Left lung (tissue), 10 donors: ENCODE measurements around the gene ADCK1. TPM values are rescaled to one million over a fixed set of nuclear protein-coding genes. Genes with fewer than 3 reads are reported as not detected.
A peak's percentile ranks its signal among the peaks of the same experiment; 100 is the strongest.
"Not testable (repeated sequence)": the region's sequence is repeated elsewhere in the genome, so short reads cannot be mapped to it uniquely, and the experiment has no call there.

ENCODE experiments used
- ATAC-seq: fragments of 200-7000 bp; cut with Tn5 transposase; one replicate; pipeline ENCODE4 v1.9.1; 2020; ENCODE audit warnings: moderate library complexity
- DNase-seq, 4 donors: peaks; one replicate each; pipeline ENCODE4 v3.0.0-alpha.2; 2013 to 2020
- H3K27ac ChIP-seq, 2 donors: fragments of 200-600 bp; sonication (generic) in 1 of 2; one replicate each; pipeline versions ENCODE4 v1.5.0 to v1.8.0; 2020 to 2021
- H3K27me3 ChIP-seq, 2 donors: fragments of 200-600 bp; sonication (generic) in 1 of 2; one replicate each; pipeline versions ENCODE4 v1.5.0 to v1.8.0; 2020 to 2021
- H3K36me3 ChIP-seq, 2 donors: fragments of 200-600 bp; sonication (generic) in 1 of 2; one replicate each; pipeline versions ENCODE4 v1.5.0 to v1.8.0; 2020 to 2021
- H3K4me1 ChIP-seq, 2 donors: fragments of 200-600 bp; one replicate each; pipeline ENCODE4 v1.8.0; 2021
- H3K4me3 ChIP-seq, 2 donors: fragments of 200-600 bp; sonication (generic) in 1 of 2; one replicate each; pipeline versions ENCODE4 v1.5.0 to v1.8.0; 2020 to 2021; ENCODE audit warnings: mild to moderate bottlenecking in 1 of 2
- H3K9me3 ChIP-seq, 2 donors: fragments of 200-600 bp; sonication (generic) in 1 of 2; one replicate each; pipeline versions ENCODE4 v1.5.0 to v1.8.0; 2020 to 2021
- CTCF ChIP-seq, 2 donors: fragments of 200-600 bp; sonication (generic) in 1 of 2; IDR thresholded peaks; one replicate each; pipeline versions ENCODE4 v1.5.0 to v1.8.0; 2021; ENCODE audit warnings: antibody characterized with exemption in 2 of 2
- intact Hi-C, 2 donors: fragments of 100-400 bp; cut with DNase I; formaldehyde crosslinking; loops; one replicate each; pipeline versions ENCODE4 v1.11.2 to v1.14.2; 2022
- polyA plus RNA-seq, 6 donors: library from polyadenylated mRNA; unstranded; fragments of 120-200 nt; gene quantifications; one replicate each; pipeline ENCODE4 v1.2.1, GENCODE V29; 2013; ENCODE audit not compliant: insufficient read length in 6 of 6
- total RNA-seq, 2 donors: library from RNA; stranded (reverse); fragmentation: NEBNext Ultra II Directional; extraction: Animal tissue kit (Norgen Biotek cat#: 25700); gene quantifications; one replicate each; pipeline ENCODE4 v1.2.1, GENCODE V29; 2021
- donor health status: DM: no; HTN: yes; CAD: no.
- donor health status: DM: no; HTN: no; CAD: no.

Gene ADCK1
- total and polyA plus RNA-seq, 8 donors, result 4.8 to 10.3 (median 6.9) TPM

GRCh38 chr14:77761205-77761931, 38.5 kb upstream of the ADCK1 start:
- H3K9me3 ChIP-seq, result no peaks in the 10 kb centered on the region
- intact Hi-C loops, result no loop called here
- DNase-seq (peak in 2 of 4 donors; percentile 40 to 56), ATAC-seq (peak; percentile 46)
- peak overlapping the region; percentile 89 to 96 for H3K27ac ChIP-seq
- H3K4me1 ChIP-seq, result peaks cover 11 to 43% of the 10 kb centered on the region in 2 donors
- TF ChIP-seq CTCF (IDR thresholded peaks at IDR 0.05), result peak in 1 of 2 donors; percentile 19
- no peaks in the 10 kb centered on the region for H3K27me3 ChIP-seq
- peak overlapping the region; percentile 84 to 99 for H3K4me3 ChIP-seq
- H3K36me3 ChIP-seq, result peaks cover 0 to 7% of the 10 kb centered on the region in 2 donors

- intact Hi-C loops, result no loop called here
These were observed 36.6 kb upstream of the ADCK1 start for GRCh38 chr14:77763316-77763715.

GRCh38 chr14:77763978-77764377, 35.9 kb upstream of the ADCK1 start:
- Histone ChIP-seq H3K27ac (no peak overlapping the region), H3K36me3 (no peaks in the 10 kb centered on the region), H3K9me3 (no peaks in the 10 kb centered on the region), H3K4me3 (no peak overlapping the region), H3K27me3 (no peaks in the 10 kb centered on the region), H3K4me1 (peaks cover 11 to 19% of the 10 kb centered on the region in 2 donors)
- ATAC-seq (no peak), DNase-seq (no peak)
- TF ChIP-seq CTCF (IDR thresholded peaks at IDR 0.05), result no peak
- intact Hi-C loops, result no loop called here

More at GRCh38 chr14:77763316-77763715, 36.6 kb upstream of the ADCK1 start:
- Histone ChIP-seq H3K4me3 (no peak overlapping the region), H3K4me1 (peaks cover 11 to 26% of the 10 kb centered on the region in 2 donors), H3K27me3 (no peaks in the 10 kb centered on the region), H3K36me3 (no peaks in the 10 kb centered on the region), H3K9me3 (no peaks in the 10 kb centered on the region), H3K27ac (no peak overlapping the region)
- ATAC-seq (no peak), DNase-seq (no peak)
- TF ChIP-seq CTCF (IDR thresholded peaks at IDR 0.05), result no peak

- H3K9me3 ChIP-seq, H3K4me3 ChIP-seq, H3K27ac ChIP-seq, H3K36me3 ChIP-seq, H3K27me3 ChIP-seq, intact Hi-C loops, H3K4me1 ChIP-seq, DNase-seq: not testable (repeated sequence)
- peak; percentile 29 for ATAC-seq
These were observed 31.4 kb upstream of the ADCK1 start for GRCh38 chr14:77768442-77769069.

DNA sequence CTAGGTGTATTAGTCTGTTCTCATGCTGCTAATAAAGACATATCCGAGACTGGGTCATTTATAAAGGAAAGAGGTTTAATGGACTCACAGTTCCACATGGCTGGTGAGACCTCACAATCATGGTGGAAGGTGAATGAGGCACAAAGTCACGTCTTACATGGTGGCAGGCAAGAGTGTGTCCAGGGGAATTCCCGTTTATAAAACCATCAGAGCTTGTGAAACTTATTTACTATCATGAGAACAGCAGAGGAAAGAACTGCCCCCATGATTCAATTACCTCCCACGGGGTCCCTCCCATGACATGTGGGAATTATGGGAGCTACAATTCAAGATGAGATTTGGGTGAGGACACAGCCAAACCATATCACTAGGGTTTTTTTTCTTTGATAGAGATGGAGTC, 25.9 kb upstream of the ADCK1 start:
- ATAC-seq, H3K27me3 ChIP-seq, H3K36me3 ChIP-seq, intact Hi-C loops, H3K4me3 ChIP-seq, H3K9me3 ChIP-seq, H3K27ac ChIP-seq, DNase-seq, H3K4me1 ChIP-seq: not testable (repeated sequence)

DNA sequence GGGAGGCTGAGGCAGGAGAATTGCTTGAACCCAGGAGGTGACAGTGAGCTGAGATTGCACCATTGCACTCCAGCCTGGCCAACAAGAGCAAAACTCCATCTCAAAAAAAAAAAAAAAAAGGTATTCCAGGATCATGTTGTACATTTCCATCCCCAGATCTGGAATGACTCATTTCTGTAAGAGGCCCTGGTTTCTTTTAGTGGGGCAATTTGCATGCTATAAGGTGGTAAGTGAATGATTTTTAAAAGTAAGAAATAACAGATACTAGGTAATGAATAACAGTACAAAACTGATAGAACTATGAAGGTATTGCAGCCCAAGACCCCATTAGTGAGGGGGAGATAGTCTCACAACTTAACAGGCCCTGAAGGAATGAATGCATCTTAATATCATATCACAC, 17.7 kb upstream of the ADCK1 start:
- no peak for TF ChIP-seq CTCF (IDR thresholded peaks at IDR 0.05)
- DNase-seq (no peak), ATAC-seq (no peak)
- Histone ChIP-seq H3K4me1 (no peaks in the 10 kb centered on the region), H3K27ac (no peak overlapping the region), H3K9me3 (no peaks in the 10 kb centered on the region), H3K4me3 (no peak overlapping the region), H3K27me3 (no peaks in the 10 kb centered on the region), H3K36me3 (no peaks in the 10 kb centered on the region)
- intact Hi-C loops, result no loop called here
